AG10803 (cell line): ENCODE results near the gene RGL4.
"Not testable (repeated sequence)": the region's sequence is repeated elsewhere in the genome, so short reads cannot be mapped to it uniquely, and the experiment has no call there.

ENCODE experiments used
- DNase-seq: peaks from one replicate; pipeline ENCODE4 v3.0.0; 2010; ENCODE audit warnings: low read depth
- H3K4me3 ChIP-seq: 2 replicates; pipeline ENCODE4 v1.5.1; 2011; ENCODE audit warnings: mild to moderate bottlenecking, low read length, control low read depth
- TF ChIP-seq, protein P1 (sequence below): conservative IDR thresholded peaks from 2 replicates; pipeline ENCODE4 v1.5.1; 2011; ENCODE audit warnings: mild to moderate bottlenecking, low read length, control low read depth, inconsistent platforms

Gene RGL4, protein sequence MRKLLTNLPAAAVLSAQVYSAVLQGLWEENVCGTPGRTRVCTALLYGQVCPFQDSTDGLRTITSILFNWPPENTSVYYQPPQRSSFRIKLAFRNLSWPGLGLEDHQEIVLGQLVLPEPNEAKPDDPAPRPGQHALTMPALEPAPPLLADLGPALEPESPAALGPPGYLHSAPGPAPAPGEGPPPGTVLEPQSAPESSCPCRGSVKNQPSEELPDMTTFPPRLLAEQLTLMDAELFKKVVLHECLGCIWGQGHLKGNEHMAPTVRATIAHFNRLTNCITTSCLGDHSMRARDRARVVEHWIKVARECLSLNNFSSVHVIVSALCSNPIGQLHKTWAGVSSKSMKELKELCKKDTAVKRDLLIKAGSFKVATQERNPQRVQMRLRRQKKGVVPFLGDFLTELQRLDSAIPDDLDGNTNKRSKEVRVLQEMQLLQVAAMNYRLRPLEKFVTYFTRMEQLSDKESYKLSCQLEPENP

DNA sequence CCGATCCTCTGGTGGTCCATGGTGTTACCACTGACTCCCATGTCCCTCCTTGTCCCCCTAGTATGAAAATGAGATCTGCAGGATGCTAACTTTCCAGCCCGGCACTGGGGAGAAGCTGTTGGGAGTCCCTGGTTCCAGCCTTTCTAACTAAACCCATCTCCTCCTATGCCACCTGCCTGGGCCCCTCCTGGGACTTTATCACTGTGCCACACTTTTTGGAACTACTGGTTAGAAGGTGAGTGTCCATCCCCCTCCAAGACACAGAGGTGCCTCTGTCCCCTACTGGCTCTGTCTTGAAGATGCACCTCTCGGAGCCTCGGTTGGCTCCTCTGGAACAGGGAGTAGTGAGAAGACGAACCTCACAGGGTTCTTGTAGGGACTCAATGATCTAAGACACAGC, at the start of gene RGL4:
Gene RGL4, plus strand, starts transcription at position 301 of the 400 bp plus-strand sequence. CDS start 1,018 bp downstream, outside the sequence.
- DNase-seq = no peak
- TF ChIP-seq, protein P1, sequence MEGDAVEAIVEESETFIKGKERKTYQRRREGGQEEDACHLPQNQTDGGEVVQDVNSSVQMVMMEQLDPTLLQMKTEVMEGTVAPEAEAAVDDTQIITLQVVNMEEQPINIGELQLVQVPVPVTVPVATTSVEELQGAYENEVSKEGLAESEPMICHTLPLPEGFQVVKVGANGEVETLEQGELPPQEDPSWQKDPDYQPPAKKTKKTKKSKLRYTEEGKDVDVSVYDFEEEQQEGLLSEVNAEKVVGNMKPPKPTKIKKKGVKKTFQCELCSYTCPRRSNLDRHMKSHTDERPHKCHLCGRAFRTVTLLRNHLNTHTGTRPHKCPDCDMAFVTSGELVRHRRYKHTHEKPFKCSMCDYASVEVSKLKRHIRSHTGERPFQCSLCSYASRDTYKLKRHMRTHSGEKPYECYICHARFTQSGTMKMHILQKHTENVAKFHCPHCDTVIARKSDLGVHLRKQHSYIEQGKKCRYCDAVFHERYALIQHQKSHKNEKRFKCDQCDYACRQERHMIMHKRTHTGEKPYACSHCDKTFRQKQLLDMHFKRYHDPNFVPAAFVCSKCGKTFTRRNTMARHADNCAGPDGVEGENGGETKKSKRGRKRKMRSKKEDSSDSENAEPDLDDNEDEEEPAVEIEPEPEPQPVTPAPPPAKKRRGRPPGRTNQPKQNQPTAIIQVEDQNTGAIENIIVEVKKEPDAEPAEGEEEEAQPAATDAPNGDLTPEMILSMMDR = no peak
- no peak within 1 kb of the TSS for H3K4me3 ChIP-seq

DNA sequence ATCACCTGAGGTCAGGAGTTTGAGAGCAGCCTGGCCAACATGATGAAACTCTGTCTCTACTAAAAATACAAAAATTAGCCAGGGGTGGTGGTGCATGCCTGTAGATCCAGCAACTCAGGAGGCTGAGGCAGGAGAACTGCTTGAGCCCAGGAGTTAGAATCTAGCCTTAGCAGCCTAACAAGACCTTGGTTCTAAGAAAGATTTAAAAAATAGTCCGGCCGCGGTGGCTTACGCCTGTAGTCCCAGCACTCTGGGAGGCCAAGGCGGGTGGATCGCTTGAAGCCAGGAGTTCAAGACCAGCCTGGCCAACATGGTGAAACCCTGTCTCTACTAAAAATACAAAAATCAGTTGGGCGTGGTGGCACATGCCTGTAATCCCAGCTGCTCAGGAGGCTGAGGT, 44.3 kb upstream of the RGL4 start:
- not testable (repeated sequence) for H3K4me3 ChIP-seq, DNase-seq

DNA sequence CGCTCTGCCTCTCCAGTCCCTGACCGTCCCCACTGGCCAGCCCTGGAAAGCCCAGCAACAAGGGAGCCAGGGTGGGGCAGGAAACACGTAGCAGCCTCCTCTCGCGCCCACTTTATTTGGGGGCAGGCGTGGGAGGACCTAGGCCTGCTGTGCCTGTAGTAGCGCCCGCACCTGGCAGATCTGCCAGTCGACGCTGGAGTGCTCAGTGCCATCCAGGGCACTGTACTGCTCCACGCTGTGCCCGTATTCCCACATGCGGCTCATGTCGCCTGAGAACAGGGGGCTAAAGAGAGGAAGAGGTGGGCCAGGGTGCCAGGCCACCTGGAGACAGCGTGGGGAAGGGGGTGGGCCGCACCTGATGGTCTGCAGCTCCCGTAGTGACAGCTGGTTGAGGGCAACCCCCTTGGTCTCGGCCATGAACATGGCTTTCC, 41.7 kb upstream of the RGL4 start:
- H3K4me3 ChIP-seq = no peak overlapping the region
- TF ChIP-seq, protein P1 = no peak
- no peak for DNase-seq

DNA sequence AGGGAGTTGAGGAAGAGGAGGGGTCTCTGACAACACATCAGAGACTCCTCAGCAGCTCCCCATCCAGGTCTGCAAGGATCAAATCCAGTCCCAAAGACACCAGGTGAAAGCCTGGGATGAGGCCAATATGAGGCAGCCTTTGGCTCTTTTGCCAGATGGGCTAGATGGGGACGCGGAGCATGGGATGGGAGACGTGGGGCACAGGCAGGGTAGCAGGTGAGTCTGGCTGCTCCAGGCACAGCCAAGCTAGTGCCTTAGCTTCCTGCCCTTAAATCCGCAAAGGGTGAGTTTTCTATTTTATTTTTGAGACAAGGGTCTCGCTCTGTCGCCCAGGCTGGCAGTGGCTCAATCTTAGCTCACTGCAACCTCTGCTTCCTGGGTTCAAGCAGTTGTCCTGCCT, 39.1 kb upstream of the RGL4 start:
- no peak for DNase-seq
- H3K4me3 ChIP-seq = no peak overlapping the region
- TF ChIP-seq, protein P1 = no peak

DNA sequence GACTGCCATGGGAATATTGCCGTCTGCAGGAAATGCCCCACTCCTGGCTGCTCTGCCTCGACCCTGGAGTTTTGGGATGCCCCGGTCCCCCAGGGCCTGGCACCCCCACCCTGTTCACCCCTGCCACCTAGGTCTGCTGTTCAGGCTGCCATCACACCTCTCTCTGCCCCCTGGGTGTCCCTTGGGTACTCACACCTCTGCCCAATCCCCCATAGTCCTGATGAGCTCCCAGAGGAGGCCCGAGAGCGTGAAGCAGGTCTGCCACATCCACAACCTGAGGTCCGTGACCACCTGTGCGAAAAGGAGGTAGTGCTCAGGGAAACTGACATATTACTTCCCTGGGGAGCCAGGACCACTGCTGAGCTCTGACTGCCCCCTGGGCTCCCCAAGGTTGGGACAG, 38.5 kb upstream of the RGL4 start:
- TF ChIP-seq, protein P1 = no peak
- DNase-seq = no peak
- H3K4me3 ChIP-seq = no peak overlapping the region

DNA sequence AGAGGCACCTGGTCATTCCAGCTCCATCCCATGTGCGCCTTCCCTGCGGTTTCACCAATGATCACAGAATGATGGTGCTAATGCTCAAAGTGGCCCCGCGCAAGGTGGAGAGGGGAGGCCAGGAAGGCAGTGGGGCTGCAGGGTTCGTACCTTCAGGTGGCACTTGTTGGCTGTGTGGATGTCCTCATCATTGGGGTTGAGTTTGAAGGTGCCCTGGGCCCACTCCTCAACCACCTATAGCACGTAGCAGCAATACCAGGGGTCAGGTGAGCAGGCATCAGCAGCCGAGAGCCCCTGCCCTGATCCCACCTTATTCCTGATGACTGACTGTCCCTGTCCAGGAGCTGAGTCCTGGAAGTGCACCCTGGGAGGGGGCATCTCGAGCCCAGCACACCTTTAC, 38.1 kb upstream of the RGL4 start:
- H3K4me3 ChIP-seq = no peak overlapping the region
- DNase-seq = no peak
- TF ChIP-seq, protein P1 = no peak

DNA sequence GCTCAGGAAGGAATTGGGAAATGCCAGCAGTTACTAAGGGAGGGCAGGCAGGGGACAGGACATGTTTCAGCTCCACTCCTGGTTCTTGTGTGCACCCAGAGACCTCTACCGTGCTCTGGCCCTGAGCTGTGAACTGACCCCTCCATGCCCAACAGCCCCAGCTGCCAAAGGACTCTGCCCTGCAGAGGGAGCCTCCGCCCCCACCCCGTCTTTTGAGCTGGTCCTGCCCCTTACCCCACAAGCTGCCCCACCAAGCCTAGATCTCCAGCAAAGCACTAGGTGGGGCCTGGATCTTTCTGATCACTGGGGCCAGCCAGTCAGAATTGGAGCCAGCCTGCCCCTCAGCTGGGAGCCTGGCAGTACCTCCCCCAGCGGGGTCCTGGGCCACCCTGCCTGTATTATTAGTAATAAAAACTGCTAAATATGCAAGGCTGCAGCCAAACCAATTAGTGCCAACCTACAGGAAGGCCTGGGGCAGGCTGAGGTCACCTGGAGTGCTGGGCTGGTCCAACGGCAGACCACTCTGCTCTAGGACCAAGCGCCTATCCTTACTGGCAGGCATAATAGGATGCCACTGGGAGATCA, 34.8 kb upstream of the RGL4 start:
- H3K4me3 ChIP-seq = no peak overlapping the region
- TF ChIP-seq, protein P1 = no peak
- no peak for DNase-seq
